Stimulated activated CD8-positive, alpha-beta memory T cell treated with anti-CD3 and anti-CD28 coated beads, Interleukin-4, amount 100 ng/mL, for 1 hour (primary cell): ENCODE measurements around the gene CNTN4.

ENCODE experiments used
- DNase-seq, 2 donors: peaks; one replicate each; pipeline ENCODE4 v3.0.0-alpha.2; 2020; ENCODE audit warnings: low read depth in 2 of 2, low spot score in 1 of 2

The CNTN4 gene

GRCh38 chr3:3085782-3086181 is 987.1 kb downstream of the CNTN4 start:
- DNase-seq: no peak

- DNase-seq: no peak
Observed at GRCh38 chr3:3086239-3086638, 987.6 kb downstream of the CNTN4 start.

- DNase-seq: no peak
Observed at GRCh38 chr3:3087279-3087678, 988.6 kb downstream of the CNTN4 start.

GRCh38 chr3:3087716-3088465 is 989.2 kb downstream of the CNTN4 start:
- no peak for DNase-seq

- DNase-seq: no peak
Observed at GRCh38 chr3:3089017-3089416, 990.4 kb downstream of the CNTN4 start.

GRCh38 chr3:3097958-3098357 is 999.3 kb downstream of the CNTN4 start:
- no peak for DNase-seq

- no peak for DNase-seq
Observed at GRCh38 chr3:3101660-3102458, 1003.2 kb downstream of the CNTN4 start.

GRCh38 chr3:3102751-3103150 is 1004.1 kb downstream of the CNTN4 start:
- DNase-seq: no peak

GRCh38 chr3:3105246-3105645 is 1006.6 kb downstream of the CNTN4 start:
- no peak for DNase-seq

- no peak for DNase-seq
Observed at GRCh38 chr3:3105815-3106214, 1007.1 kb downstream of the CNTN4 start.

- no peak for DNase-seq
Observed at GRCh38 chr3:3107181-3107580, 1008.5 kb downstream of the CNTN4 start.
